Measurements from ENCODE around the gene TGM2.
"Not testable (repeated sequence)": the region's sequence is repeated elsewhere in the genome, so short reads cannot be mapped to it uniquely, and the experiment has no call there.

DNA sequence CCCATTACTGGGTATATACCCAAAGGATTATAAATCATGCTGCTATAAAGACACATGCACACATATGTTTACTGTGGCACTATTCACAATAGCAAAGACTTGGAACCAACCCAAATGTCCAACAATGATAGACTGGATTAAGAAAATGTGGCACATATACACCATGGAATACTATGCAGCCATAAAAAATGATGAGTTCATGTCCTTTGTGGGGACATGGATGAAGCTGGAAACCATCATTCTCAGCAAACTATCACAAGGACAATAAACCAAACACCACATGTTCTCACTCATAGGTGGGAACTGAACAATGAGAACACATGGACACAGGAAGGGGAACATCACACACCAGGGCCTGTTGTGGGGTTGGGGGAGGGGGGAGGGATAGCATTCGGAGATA lies 57.7 kb downstream of the TGM2 start:
- not testable (repeated sequence) for TF ChIP-seq CTCF (IDR thresholded peaks at IDR 0.05); RCOR1 (IDR thresholded peaks at IDR 0.05; ENCODE audit: low read depth, low read length); MAFK (IDR thresholded peaks at IDR 0.05; ENCODE audit: partially characterized antibody); POLR2A (IDR thresholded peaks at IDR 0.05; ENCODE audit: low read length); JUN (IDR thresholded peaks at IDR 0.05); CBX2 (IDR thresholded peaks at IDR 0.05; ENCODE audit: borderline replicate concordance, low read depth)
- TF ChIP-seq, protein P1, sequence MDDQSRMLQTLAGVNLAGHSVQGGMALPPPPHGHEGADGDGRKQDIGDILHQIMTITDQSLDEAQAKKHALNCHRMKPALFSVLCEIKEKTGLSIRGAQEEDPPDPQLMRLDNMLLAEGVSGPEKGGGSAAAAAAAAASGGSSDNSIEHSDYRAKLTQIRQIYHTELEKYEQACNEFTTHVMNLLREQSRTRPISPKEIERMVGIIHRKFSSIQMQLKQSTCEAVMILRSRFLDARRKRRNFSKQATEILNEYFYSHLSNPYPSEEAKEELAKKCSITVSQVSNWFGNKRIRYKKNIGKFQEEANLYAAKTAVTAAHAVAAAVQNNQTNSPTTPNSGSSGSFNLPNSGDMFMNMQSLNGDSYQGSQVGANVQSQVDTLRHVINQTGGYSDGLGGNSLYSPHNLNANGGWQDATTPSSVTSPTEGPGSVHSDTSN (IDR thresholded peaks at IDR 0.05), result not testable (repeated sequence)
- TF ChIP-seq, protein P2, sequence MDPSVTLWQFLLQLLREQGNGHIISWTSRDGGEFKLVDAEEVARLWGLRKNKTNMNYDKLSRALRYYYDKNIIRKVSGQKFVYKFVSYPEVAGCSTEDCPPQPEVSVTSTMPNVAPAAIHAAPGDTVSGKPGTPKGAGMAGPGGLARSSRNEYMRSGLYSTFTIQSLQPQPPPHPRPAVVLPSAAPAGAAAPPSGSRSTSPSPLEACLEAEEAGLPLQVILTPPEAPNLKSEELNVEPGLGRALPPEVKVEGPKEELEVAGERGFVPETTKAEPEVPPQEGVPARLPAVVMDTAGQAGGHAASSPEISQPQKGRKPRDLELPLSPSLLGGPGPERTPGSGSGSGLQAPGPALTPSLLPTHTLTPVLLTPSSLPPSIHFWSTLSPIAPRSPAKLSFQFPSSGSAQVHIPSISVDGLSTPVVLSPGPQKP (IDR thresholded peaks at IDR 0.05; ENCODE audit: low read depth, low read length), result not testable (repeated sequence)
- TF ChIP-seq, protein P3, sequence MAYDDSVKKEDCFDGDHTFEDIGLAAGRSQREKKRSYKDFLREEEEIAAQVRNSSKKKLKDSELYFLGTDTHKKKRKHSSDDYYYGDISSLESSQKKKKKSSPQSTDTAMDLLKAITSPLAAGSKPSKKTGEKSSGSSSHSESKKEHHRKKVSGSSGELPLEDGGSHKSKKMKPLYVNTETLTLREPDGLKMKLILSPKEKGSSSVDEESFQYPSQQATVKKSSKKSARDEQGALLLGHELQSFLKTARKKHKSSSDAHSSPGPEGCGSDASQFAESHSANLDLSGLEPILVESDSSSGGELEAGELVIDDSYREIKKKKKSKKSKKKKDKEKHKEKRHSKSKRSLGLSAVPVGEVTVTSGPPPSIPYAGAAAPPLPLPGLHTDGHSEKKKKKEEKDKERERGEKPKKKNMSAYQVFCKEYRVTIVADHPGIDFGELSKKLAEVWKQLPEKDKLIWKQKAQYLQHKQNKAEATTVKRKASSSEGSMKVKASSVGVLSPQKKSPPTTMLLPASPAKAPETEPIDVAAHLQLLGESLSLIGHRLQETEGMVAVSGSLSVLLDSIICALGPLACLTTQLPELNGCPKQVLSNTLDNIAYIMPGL (CRISPR knock-in tag; IDR thresholded peaks at IDR 0.05; ENCODE audit: borderline replicate concordance), result not testable (repeated sequence)
- TF ChIP-seq, protein P4, sequence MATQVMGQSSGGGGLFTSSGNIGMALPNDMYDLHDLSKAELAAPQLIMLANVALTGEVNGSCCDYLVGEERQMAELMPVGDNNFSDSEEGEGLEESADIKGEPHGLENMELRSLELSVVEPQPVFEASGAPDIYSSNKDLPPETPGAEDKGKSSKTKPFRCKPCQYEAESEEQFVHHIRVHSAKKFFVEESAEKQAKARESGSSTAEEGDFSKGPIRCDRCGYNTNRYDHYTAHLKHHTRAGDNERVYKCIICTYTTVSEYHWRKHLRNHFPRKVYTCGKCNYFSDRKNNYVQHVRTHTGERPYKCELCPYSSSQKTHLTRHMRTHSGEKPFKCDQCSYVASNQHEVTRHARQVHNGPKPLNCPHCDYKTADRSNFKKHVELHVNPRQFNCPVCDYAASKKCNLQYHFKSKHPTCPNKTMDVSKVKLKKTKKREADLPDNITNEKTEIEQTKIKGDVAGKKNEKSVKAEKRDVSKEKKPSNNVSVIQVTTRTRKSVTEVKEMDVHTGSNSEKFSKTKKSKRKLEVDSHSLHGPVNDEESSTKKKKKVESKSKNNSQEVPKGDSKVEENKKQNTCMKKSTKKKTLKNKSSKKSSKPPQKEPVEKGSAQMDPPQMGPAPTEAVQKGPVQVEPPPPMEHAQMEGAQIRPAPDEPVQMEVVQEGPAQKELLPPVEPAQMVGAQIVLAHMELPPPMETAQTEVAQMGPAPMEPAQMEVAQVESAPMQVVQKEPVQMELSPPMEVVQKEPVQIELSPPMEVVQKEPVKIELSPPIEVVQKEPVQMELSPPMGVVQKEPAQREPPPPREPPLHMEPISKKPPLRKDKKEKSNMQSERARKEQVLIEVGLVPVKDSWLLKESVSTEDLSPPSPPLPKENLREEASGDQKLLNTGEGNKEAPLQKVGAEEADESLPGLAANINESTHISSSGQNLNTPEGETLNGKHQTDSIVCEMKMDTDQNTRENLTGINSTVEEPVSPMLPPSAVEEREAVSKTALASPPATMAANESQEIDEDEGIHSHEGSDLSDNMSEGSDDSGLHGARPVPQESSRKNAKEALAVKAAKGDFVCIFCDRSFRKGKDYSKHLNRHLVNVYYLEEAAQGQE (IDR thresholded peaks at IDR 0.05), result not testable (repeated sequence)
